ENCODE measurements around the gene ANXA5. TPM values are rescaled to one million over a fixed set of nuclear protein-coding genes. Genes with fewer than 3 reads are reported as not detected.

ANXA5 gene
- total and polyA plus RNA-seq, 2 of the 4 experiments (the other 2 are of a cell fraction) = 780 to 1,448 TPM

DNA sequence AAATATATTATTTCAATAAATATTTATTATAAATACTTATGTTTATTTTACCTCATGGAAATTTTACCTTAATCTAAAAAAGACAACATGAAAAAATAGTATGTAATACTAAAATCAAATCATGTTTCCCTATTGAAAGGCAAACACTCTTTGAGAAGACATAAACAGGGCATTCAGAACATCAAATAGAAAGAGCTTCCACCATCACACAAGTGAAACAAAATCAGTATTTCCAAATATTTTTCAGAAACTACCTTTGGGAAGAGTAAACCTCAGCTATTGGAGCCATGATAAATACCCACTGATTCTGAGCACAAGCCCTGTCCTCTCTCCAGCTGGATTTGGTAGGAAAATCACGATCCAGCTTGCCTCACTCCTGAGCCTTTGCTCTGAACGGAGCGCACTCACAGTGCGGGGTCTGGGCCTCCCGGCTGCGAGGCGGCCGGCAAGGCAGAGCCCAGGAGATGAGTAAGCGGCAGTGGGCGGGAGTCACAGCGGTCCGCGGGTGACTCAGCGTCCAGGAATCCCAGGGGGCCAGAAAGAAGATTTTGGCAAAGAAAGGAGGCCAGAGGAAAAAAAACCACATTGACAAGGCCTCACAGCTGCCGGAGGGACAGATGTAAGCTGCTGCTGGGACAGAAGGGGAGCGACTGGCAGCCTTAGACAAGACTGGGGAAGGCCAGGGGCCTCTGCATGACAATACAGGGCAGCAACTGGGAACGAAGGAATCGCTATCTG, 14.7 kb upstream of the ANXA5 start (continued):
- TF ChIP-seq, protein P1, sequence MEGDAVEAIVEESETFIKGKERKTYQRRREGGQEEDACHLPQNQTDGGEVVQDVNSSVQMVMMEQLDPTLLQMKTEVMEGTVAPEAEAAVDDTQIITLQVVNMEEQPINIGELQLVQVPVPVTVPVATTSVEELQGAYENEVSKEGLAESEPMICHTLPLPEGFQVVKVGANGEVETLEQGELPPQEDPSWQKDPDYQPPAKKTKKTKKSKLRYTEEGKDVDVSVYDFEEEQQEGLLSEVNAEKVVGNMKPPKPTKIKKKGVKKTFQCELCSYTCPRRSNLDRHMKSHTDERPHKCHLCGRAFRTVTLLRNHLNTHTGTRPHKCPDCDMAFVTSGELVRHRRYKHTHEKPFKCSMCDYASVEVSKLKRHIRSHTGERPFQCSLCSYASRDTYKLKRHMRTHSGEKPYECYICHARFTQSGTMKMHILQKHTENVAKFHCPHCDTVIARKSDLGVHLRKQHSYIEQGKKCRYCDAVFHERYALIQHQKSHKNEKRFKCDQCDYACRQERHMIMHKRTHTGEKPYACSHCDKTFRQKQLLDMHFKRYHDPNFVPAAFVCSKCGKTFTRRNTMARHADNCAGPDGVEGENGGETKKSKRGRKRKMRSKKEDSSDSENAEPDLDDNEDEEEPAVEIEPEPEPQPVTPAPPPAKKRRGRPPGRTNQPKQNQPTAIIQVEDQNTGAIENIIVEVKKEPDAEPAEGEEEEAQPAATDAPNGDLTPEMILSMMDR (conservative IDR thresholded peaks at IDR 0.05; ENCODE audit: low read depth, low read length) = no peak
